HG03060 (cell line): Measurements from ENCODE around the gene CREB3.

Experiments used
- ATAC-seq: cut with Tn5 transposase; IDR thresholded peaks from one replicate; pipeline ENCODE4 v1.9.1; 2021; ENCODE audit warnings: low read depth, moderate number of reproducible peaks; ENCODE audit not compliant: unreplicated experiment

The CREB3 gene

DNA sequence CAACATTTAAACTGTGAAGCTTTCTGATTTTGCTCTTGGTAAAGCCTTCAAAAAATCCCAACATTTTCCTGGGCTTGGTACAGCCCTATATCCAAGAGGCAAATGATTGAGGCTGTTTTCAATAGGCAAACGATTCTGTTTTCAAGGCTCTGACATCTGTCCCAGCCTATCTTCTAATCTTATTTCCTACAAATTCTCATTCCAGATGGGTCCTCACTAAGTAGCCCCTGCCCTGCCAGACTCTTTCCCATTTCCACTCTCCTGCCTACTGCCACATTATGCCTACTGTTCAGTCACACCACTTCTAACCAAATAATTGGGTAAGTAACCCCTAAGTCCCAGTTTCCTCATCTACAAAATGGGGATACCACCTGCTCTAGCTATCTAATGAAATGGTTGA lies 13.1 kb downstream of the CREB3 start:
- no peak for ATAC-seq

DNA sequence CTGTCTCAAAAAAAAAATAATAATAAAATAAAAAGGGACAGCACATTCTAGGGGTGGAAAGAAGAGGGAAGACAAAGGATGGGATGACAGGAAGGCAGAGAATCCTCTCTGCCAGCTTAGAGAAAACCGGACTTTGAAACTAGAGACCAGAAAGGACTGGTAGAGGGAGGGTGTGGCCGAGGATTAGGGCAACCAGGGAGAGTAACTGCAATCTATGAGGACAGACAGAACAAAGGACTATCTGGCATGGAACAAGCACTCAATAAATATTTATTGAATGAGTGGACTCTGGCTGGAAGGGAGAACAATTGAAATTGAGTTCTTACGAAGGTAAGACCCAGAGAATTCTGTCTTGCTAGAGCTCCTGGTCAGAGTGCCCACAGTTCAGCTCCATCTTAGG lies 14.1 kb downstream of the CREB3 start:
- ATAC-seq: no peak

- no peak for ATAC-seq
Observed at GRCh38 chr9:35748242-35748857, 15.9 kb downstream of the CREB3 start.

- ATAC-seq: no peak
Observed at GRCh38 chr9:35748858-35749514, 16.5 kb downstream of the CREB3 start, which contains the start of the genes GBA2 and RGP1. GBA2 (minus strand) TSS chr9:35749228; CDS start chr9:35748704, 524 bp downstream. RGP1 (plus strand) TSS chr9:35749287; CDS start chr9:35749756, 469 bp downstream.

DNA sequence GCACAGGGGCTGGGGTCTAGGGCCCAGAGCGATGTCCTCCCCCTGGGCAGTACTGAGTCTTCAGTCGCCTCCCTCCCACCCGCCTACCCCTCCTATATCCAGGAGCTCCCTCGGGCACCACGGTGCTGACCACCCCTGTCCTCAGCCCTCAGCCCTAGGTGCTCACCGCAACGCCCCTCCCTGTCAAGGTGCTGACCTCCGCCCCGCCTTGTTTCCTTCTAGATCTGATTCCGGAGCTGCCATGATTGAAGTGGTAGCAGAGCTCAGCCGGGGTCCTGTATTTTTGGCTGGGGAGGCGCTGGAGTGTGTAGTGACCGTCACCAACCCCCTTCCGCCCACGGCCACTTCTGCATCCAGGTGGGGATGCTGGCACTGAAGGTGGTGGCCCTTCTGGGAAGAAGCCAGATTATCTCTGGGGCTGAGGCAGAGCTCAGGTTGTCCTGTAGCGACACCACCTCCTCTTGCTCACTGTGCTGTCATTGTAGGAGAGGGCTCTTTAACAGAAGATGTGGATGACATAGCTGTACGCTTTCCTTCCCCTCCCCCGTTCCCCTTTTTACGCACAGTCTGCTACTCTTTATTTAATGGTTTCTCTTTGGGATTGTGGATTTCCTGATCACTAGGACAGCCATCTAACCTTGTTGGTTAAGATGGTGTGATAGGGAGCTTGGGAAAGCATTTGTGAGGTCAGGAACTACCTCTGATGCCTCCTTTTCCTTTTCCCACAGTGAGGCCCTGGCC lies 17.2 kb downstream of the CREB3 start:
- no peak for ATAC-seq

DNA sequence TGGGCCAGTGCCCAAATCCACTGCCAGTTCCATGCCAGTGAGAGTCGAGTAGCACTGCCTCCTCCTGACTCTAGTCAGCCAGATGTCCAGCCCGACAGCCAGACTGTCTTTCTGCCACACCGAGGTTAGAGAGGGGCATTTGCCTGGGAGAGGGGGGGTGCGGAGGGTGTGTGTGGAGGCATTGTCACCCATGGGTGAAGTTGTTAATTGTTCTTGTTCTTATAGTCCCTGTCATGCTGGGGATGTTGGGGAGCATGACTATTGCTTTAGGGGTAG lies 17.7 kb downstream of the CREB3 start:
- ATAC-seq: no peak

DNA sequence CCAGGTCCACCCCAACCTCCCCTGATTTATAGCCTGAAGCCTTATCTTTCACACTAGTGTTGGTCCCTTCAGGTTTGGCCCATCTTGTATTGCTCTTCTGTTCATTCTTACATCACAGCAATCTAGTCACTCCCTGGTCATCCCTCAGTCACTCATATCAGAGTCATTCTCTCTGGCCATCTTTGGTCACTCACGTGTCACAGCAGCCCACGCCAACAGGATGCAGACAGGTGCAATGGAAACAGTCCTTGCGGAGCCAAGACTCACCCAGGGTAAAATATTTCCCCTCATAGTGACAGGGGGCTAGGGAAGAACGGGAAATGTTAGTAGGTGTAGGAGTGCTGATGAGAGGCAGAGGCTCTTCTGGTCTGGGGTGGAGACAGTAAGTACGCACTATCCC lies 21.0 kb downstream of the CREB3 start:
- no peak for ATAC-seq

- ATAC-seq: no peak
Observed at GRCh38 chr9:35754264-35754663, 21.8 kb downstream of the CREB3 start, which contains the start of gene MSMP. MSMP (minus strand) TSS chr9:35754276; CDS start chr9:35754129, 147 bp downstream.

GRCh38 chr9:35755071-35755470 lies 22.6 kb downstream of the CREB3 start:
- no peak for ATAC-seq

DNA sequence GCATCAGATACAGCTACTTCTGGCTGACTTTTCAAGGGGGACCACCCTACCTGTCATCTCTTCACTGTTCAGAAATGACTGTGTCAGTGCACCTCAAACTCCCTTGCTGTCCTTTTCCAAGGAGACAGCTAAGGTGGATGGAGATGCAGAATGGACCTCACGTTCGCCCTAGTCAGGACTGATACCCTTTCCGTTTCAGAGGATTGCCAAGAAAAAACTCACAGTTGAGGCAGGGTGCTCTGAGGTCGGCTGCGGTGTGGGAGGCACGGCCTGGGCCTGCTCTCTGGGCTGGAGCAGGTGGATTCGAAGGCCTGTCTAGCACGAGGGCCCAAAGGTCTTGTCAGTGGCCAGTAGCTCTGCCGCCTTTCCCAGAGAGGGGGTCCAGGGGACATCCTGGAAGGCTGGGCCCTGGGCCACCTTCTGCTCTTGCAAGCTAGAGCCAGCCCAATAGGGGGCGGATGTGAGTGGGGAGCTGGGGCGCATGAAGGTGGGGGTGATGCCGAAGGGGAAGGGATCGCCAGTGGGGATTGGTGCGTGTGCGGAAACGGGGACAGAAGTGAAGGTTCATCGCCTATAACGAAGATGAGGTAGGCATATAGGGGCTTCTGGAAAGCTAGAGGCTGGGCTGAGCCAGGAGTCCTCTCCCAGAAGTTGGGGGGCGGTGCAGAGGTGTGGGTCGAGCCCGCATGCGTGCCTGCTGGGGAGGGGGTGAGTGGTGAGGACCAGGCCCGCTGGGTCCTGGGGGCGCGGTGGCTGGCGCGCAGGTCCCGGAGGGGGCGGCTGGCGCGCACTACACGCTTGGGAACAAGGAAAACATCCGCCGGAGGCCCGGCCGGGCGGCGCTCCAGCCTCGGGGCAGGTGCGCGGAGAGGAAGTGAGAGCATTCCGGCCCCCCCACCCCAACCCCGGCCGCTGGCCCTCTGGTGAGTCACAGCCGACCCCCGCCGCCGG lies 24.1 kb downstream of the CREB3 start:
- no peak for ATAC-seq

- no peak for ATAC-seq
Observed at GRCh38 chr9:35757226-35757891, 24.9 kb downstream of the CREB3 start.

GRCh38 chr9:35757892-35758275 lies 25.4 kb downstream of the CREB3 start:
- ATAC-seq: no peak

DNA sequence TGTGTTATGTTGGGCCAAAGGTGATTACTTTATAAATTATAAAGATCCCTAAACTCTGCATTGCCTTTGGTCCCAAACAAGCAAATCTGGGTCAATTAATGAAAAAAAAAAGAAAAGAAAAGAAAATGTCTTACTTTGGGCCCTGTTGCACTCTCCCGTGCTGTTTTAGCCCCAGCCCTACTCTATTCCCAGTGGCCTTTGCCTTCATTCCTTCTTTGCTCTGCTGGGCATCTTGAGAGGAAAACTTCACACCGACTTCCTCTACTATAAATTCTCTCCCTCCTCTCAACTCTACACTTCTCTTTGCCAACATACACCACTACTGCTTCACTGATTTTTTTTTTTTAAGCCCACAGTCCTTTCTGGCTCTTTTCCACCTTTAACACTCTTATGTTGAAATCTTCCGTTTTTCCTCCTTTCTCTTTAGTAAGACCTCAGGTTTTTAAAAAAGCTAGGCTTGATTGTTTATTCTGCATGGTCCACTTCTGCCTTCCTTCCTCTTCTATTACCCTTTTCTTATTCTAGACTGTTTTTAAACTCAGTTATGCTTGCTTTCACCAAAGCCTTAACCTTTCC lies 26.1 kb downstream of the CREB3 start:
- no peak for ATAC-seq

- ATAC-seq: no peak
Observed at GRCh38 chr9:35759795-35760194, 27.3 kb downstream of the CREB3 start.

DNA sequence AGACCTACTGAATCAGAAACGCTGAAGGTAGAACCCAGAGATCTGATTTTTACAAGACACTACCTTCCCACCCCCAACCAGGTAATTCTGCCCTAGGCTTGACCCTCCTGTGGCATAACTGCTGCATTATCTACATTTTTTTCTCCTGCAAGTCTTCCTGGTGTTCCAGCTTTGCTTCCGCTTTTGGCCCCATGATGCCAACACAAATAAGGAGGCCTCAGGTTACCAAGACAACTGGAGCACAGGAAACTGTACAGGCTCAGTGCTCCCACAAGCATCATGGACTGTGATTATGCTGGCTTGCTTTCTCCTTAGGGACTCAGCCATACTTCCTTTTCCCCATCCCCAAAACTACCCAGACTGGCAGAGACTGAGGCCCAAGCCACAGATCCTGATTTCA lies 28.2 kb downstream of the CREB3 start:
- ATAC-seq: no peak

DNA sequence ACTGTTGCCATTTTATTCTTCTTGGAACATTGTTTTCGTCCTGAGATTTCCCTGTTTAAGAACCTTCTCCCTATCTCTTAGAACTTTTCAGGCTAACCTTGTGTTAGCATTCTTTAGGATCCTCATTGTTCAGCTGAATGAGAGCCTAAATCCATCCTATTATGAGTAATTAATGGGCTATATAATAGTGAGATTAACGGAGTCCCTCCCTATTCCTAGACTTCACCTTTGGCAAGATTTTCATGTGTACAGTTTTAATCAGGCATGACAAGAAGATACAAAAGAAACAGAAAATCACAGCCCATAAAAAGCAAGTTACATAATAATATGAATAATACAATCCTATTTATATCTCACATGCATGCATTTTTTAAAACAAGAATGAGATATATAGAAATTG lies 30.7 kb downstream of the CREB3 start:
- ATAC-seq: no peak

DNA sequence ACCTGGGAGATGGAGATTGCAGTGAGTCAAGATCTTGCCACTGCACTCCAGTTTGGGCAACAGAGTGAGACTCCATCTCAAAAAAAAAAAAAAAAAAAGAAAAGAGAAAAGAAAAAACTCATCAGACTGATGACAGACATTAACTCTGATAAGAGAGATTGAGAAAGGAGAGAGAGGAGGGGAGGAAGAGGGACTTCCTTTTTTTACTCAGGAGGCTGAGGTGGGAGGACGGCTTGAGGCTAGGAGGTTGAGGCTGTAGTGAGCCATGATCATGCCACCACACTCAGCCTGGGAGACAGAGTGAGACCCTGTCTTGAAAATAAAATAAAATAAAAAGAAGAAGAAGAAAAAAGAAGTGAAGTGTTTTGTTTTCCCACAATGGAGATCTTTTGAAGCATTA lies 31.3 kb downstream of the CREB3 start:
- ATAC-seq: no peak

DNA sequence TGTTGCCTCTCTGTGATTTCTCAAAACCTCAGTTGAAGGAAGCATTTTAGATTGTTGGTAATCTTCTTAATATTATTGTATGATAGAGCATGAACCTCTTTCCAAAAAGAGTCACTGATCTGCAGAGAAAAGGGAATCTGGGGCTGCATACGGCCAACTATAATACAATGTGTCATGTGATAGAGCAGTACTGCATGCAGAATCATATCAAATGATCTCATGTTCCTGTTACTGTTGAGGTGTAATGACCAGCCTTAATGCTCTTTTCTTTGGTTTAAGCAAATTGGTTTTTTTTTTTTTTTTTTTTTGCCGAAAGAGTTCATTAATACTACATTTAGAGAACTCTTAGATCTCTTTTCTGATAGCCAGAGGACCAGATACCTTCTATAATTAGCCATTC lies 34.5 kb downstream of the CREB3 start:
- ATAC-seq: no peak

GRCh38 chr9:35767458-35767857 lies 35.0 kb downstream of the CREB3 start:
- ATAC-seq: no peak

GRCh38 chr9:35769763-35770162 lies 37.3 kb downstream of the CREB3 start:
- no peak for ATAC-seq
